Vagina (tissue), 2 donors: Measurements from ENCODE around the gene ARHGEF12. TPM values are rescaled to one million over a fixed set of nuclear protein-coding genes. Genes with fewer than 3 reads are reported as not detected.

Experiments
- DNase-seq, 2 donors: peaks; one replicate each; pipeline ENCODE4 v3.0.0-alpha.2; 2017; ENCODE audit errors: extremely low spot score in 2 of 2
- H3K27ac ChIP-seq: fragments of 200-600 bp; sonication (generic); one replicate; pipeline ENCODE4 v1.5.1; 2019
- H3K27me3 ChIP-seq: fragments of 200-600 bp; sonication (generic); one replicate; pipeline ENCODE4 v1.5.1; 2019
- H3K36me3 ChIP-seq, 2 donors: fragments of 200-600 bp; sonication (generic); one replicate each; pipeline ENCODE4 v1.5.1; 2017 to 2019
- H3K4me1 ChIP-seq: fragments of 200-600 bp; sonication (generic); one replicate; pipeline ENCODE4 v1.5.1; 2019
- H3K4me3 ChIP-seq, 2 donors: fragments of 200-600 bp; sonication (generic); 1 replicate in 1 of 2; 2 replicates in 1 of 2; pipeline ENCODE4 v1.5.1; 2016 to 2019
- H3K9me3 ChIP-seq: fragments of 200-600 bp; sonication (generic); one replicate; pipeline ENCODE4 v1.5.1; 2019
- POLR2A ChIP-seq, 2 donors: fragments of 450-650 bp; IDR thresholded peaks; one replicate each; pipeline ENCODE4 v1.6.1; 2017; ENCODE audit warnings: antibody characterized with exemption in 2 of 2, mild to moderate bottlenecking in 2 of 2, moderate library complexity in 2 of 2
- POLR2AphosphoS5 ChIP-seq, 2 donors: sonication (generic); formaldehyde crosslinking; IDR thresholded peaks; one replicate each; pipeline ENCODE4 v1.9.0; 2017; ENCODE audit warnings: antibody characterized with exemption in 2 of 2, mild to moderate bottlenecking in 2 of 2, low read depth in 1 of 2; ENCODE audit not compliant: insufficient read depth in 1 of 2
- intact Hi-C: fragments of 100-400 bp; cut with DNase I; formaldehyde crosslinking; loops from one replicate; pipeline ENCODE4 v1.15.1; 2023
- total RNA-seq: library from RNA; depleted of rRNA; stranded (reverse); fragments of >200 nt; gene quantifications from one replicate; pipeline ENCODE4 v1.2.3, GENCODE V29; 2016
- TF ChIP-seq, protein P1 (sequence below), 3 experiments: fragments of 450-650 bp in 2 of 3; fragments of 200-600 bp in 1 of 3; sonication (generic) in 1 of 3; IDR thresholded peaks; one replicate each; pipeline ENCODE4 v1.5.1; 2017 to 2019; ENCODE audit warnings: antibody characterized with exemption in 3 of 3, mild to moderate bottlenecking in 2 of 3, moderate library complexity in 2 of 3

ARHGEF12 gene
- total RNA-seq, 1 donor from 2014 or later = 106 TPM

GRCh38 chr11:120391292-120391691, 55.1 kb downstream of the ARHGEF12 start:
- Histone ChIP-seq H3K36me3 (no peaks in the 10 kb centered on the region), H3K9me3 (no peaks in the 10 kb centered on the region), H3K4me3 (no peak overlapping the region), H3K4me1 (peaks cover 39% of the 10 kb centered on the region), H3K27me3 (no peaks in the 10 kb centered on the region), H3K27ac (peak overlapping the region; percentile 17)
- no peak for TF ChIP-seq POLR2A (IDR thresholded peaks at IDR 0.05)
- TF ChIP-seq, protein P1, sequence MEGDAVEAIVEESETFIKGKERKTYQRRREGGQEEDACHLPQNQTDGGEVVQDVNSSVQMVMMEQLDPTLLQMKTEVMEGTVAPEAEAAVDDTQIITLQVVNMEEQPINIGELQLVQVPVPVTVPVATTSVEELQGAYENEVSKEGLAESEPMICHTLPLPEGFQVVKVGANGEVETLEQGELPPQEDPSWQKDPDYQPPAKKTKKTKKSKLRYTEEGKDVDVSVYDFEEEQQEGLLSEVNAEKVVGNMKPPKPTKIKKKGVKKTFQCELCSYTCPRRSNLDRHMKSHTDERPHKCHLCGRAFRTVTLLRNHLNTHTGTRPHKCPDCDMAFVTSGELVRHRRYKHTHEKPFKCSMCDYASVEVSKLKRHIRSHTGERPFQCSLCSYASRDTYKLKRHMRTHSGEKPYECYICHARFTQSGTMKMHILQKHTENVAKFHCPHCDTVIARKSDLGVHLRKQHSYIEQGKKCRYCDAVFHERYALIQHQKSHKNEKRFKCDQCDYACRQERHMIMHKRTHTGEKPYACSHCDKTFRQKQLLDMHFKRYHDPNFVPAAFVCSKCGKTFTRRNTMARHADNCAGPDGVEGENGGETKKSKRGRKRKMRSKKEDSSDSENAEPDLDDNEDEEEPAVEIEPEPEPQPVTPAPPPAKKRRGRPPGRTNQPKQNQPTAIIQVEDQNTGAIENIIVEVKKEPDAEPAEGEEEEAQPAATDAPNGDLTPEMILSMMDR (IDR thresholded peaks at IDR 0.05) = no peak
- no peak for TF ChIP-seq POLR2AphosphoS5 (IDR thresholded peaks at IDR 0.05; ENCODE audit: insufficient read depth in 1 of 2, low read depth in 1 of 2)
- intact Hi-C loops = no loop called here
- no peak for DNase-seq

DNA sequence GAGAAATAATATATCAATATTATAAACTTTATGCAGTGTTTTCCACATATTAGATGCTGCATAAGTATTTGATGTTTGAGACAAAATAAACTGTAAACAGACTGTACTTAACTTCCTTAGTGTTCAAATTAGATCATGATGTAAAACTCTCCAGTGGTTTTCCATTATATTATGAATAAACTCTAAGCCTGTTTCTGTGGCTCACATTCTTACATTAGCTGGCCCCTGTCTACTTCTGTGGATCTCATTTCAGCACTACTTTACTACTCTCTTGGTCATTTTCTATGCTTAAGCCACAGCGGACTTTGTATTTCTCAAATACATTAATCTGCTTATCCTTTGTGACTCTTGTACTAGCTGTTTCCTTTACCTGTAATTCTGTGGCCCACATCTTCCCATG, 55.6 kb downstream of the ARHGEF12 start:
- Histone ChIP-seq H3K9me3 (no peaks in the 10 kb centered on the region), H3K4me1 (peaks cover 34% of the 10 kb centered on the region), H3K4me3 (no peak overlapping the region), H3K27me3 (no peaks in the 10 kb centered on the region), H3K36me3 (no peaks in the 10 kb centered on the region), H3K27ac (peak overlapping the region; percentile 17)
- no peak for DNase-seq
- TF ChIP-seq POLR2AphosphoS5 (IDR thresholded peaks at IDR 0.05; ENCODE audit: insufficient read depth in 1 of 2, low read depth in 1 of 2) = no peak
- TF ChIP-seq, protein P1 (IDR thresholded peaks at IDR 0.05) = no peak
- no peak for TF ChIP-seq POLR2A (IDR thresholded peaks at IDR 0.05)
- intact Hi-C loops = no loop called here

DNA sequence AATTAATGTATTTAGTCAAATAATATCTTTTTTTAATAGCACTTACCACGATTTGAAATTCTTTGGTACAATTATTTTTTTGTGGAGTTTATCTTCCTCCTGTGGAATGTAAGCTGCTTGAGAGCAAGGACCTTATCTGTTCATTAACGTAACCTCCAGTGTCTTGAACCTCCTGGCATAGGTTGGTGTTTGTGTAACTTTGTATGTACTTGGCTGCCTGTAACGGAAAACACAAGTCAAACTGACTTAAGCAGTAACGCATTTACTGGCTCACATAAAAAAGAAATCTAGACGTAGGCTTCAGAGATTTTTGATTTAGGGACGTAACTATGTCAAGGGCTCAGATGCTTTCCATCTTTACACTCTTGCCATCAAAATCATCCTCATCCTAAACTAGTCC, 56.1 kb downstream of the ARHGEF12 start:
- Histone ChIP-seq H3K4me3 (no peak overlapping the region), H3K4me1 (peaks cover 32% of the 10 kb centered on the region), H3K27ac (peak overlapping the region; percentile 17)

GRCh38 chr11:120392793-120393192, 56.6 kb downstream of the ARHGEF12 start:
- Histone ChIP-seq H3K27me3 (no peaks in the 10 kb centered on the region), H3K27ac (peak overlapping the region; percentile 17), H3K4me3 (no peak overlapping the region), H3K9me3 (no peaks in the 10 kb centered on the region), H3K4me1 (peaks cover 32% of the 10 kb centered on the region), H3K36me3 (no peaks in the 10 kb centered on the region)
- intact Hi-C loops = no loop called here
- TF ChIP-seq, protein P1 (IDR thresholded peaks at IDR 0.05) = no peak
- TF ChIP-seq POLR2AphosphoS5 (IDR thresholded peaks at IDR 0.05; ENCODE audit: insufficient read depth in 1 of 2, low read depth in 1 of 2) (no peak), POLR2A (IDR thresholded peaks at IDR 0.05) (no peak)
- DNase-seq = no peak

More for the DNA sequence above, 56.1 kb downstream of the ARHGEF12 start:
- intact Hi-C loops = no loop called here
- TF ChIP-seq POLR2AphosphoS5 (IDR thresholded peaks at IDR 0.05; ENCODE audit: insufficient read depth in 1 of 2, low read depth in 1 of 2) (no peak), POLR2A (IDR thresholded peaks at IDR 0.05) (no peak)
- TF ChIP-seq, protein P1 (IDR thresholded peaks at IDR 0.05) = no peak
- H3K9me3 ChIP-seq = no peaks in the 10 kb centered on the region
- H3K36me3 ChIP-seq = no peaks in the 10 kb centered on the region
- H3K27me3 ChIP-seq = no peaks in the 10 kb centered on the region
- no peak for DNase-seq

- TF ChIP-seq POLR2AphosphoS5 (IDR thresholded peaks at IDR 0.05; ENCODE audit: insufficient read depth in 1 of 2, low read depth in 1 of 2) (no peak), POLR2A (IDR thresholded peaks at IDR 0.05) (no peak)
- TF ChIP-seq, protein P1 (IDR thresholded peaks at IDR 0.05) = no peak
These were observed 57.9 kb downstream of the ARHGEF12 start for GRCh38 chr11:120394119-120394518.

More at GRCh38 chr11:120394119-120394518, 57.9 kb downstream of the ARHGEF12 start:
- intact Hi-C loops = no loop called here
- peaks cover 32% of the 10 kb centered on the region for H3K4me1 ChIP-seq
- no peak overlapping the region for H3K4me3 ChIP-seq
- no peaks in the 10 kb centered on the region for H3K27me3 ChIP-seq
- no peaks in the 10 kb centered on the region for H3K9me3 ChIP-seq
- no peak overlapping the region for H3K27ac ChIP-seq
- no peak for DNase-seq
- H3K36me3 ChIP-seq = no peaks in the 10 kb centered on the region
